Small intestine (tissue), 7 donors: ENCODE data around the gene THUMPD1. TPM values are rescaled to one million over a fixed set of nuclear protein-coding genes. Genes with fewer than 3 reads are reported as not detected.
"Not testable (repeated sequence)": the region's sequence is repeated elsewhere in the genome, so short reads cannot be mapped to it uniquely, and the experiment has no call there.

Experiments
- DNase-seq, 2 donors: peaks; one replicate each; pipeline versions ENCODE4 v3.0.0 to v3.0.0-alpha.2; 2013
- FAIRE-seq: peaks from 2 replicates; lab custom pipeline; 2012; peaks lifted over from hg19 to GRCh38; lab: Jason Lieb, UNC
- H3K27ac ChIP-seq, 3 donors: one replicate each; pipeline ENCODE4 v1.5.1; 2013; ENCODE audit warnings: low read length in 2 of 3, mild to moderate bottlenecking in 2 of 3, control low read depth in 1 of 3, inconsistent platforms in 1 of 3, low read depth in 1 of 3, moderate library complexity in 1 of 3
- H3K27me3 ChIP-seq, 3 donors: one replicate each; pipeline ENCODE4 v1.6.1; 2013; ENCODE audit warnings: low read length in 3 of 3, inconsistent platforms in 1 of 3; ENCODE audit not compliant: control insufficient read depth in 3 of 3, insufficient read depth in 3 of 3
- H3K36me3 ChIP-seq, 3 donors: one replicate each; pipeline ENCODE4 v1.6.1; 2013; ENCODE audit warnings: low read length in 3 of 3, inconsistent platforms in 1 of 3, low read depth in 1 of 3, mild to moderate bottlenecking in 1 of 3, moderate library complexity in 1 of 3; ENCODE audit not compliant: control insufficient read depth in 3 of 3, insufficient read depth in 2 of 3
- H3K4me1 ChIP-seq, 3 donors: one replicate each; pipeline ENCODE4 v1.6.1; 2013; ENCODE audit warnings: low read length in 2 of 3, inconsistent platforms in 1 of 3, low read depth in 1 of 3, mild to moderate bottlenecking in 1 of 3, moderate library complexity in 1 of 3; ENCODE audit not compliant: control insufficient read depth in 3 of 3, insufficient read depth in 2 of 3
- H3K4me3 ChIP-seq, 3 donors: one replicate each; pipeline ENCODE4 v1.5.1; 2013; ENCODE audit warnings: low read length in 3 of 3, control low read depth in 1 of 3, inconsistent platforms in 1 of 3, low read depth in 1 of 3, mild to moderate bottlenecking in 1 of 3, moderate library complexity in 1 of 3
- H3K9me3 ChIP-seq, 2 donors: one replicate each; pipeline ENCODE4 v1.6.1; 2013; ENCODE audit warnings: low read depth in 1 of 2, low read length in 1 of 2; ENCODE audit not compliant: control insufficient read depth in 2 of 2, insufficient read depth in 1 of 2
- WGBS, 3 donors: extraction: QIAGEN DNeasy Blood & Tissue Kit; methylation state at CpG; one replicate each; pipeline ENCODE4 v1.1.7; 2013; 5-methylcytosine and 5-hydroxymethylcytosine counted together
- polyA plus RNA-seq, 4 donors: library from polyadenylated mRNA; stranded (reverse) in 3 of 4; unstranded in 1 of 4; fragments of 200-250 nt in 3 of 4; fragments of 120-200 nt in 1 of 4; gene quantifications; one replicate each; pipeline versions ENCODE4 v1.2.1 to v1.2.3, GENCODE V29; 2013
- donor health status: healthy with polysubstance abuse.
- donor health status: control.
- donor health status: control.
- donor health status: Bipolar disorder and iron deficiency.
- donor health status: healthy.

The THUMPD1 gene
- polyA plus RNA-seq, 4 donors, result 7.6 to 43.2 (median 14.9) TPM

DNA sequence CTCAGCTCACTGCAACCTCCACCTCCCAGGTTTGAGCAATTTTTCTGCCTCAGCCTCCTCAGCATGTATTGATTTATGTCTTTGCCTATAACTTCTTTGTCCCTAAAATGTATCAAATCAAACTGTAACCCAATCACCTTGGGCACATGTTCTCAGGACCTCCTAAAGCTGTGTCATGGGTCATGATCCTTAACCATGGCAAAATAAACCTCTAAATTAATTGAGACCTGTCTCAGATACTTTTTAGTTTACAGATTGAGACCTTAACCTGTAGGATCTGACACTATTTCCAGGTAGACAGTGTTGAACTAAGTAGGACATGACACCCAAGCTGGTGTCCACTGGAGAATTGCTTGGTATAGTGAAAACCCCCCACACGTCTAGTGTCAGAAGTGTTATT, 19.6 kb upstream of the THUMPD1 start:
- peaks cover 0 to 3% of the 10 kb centered on the region in 2 donors for H3K9me3 ChIP-seq
- peaks cover 0 to 9% (median 0%) of the 10 kb centered on the region in 3 donors for H3K4me1 ChIP-seq
- FAIRE-seq (no peak), DNase-seq (no peak)
- 90 to 97% (median 95%) methylated on average over 1 of the region's 1 CpG for WGBS, 3 donors
- no peaks in the 10 kb centered on the region for H3K36me3 ChIP-seq
- no peak overlapping the region for H3K27ac ChIP-seq
- no peaks in the 10 kb centered on the region for H3K27me3 ChIP-seq
- H3K4me3 ChIP-seq, result no peak overlapping the region

GRCh38 chr16:20760346-20760745, 18.7 kb upstream of the THUMPD1 start:
- H3K4me1 ChIP-seq, result peaks cover 0 to 9% (median 0%) of the 10 kb centered on the region in 3 donors
- no peaks in the 10 kb centered on the region for H3K27me3 ChIP-seq
- DNase-seq (no peak), FAIRE-seq (no peak)
- H3K9me3 ChIP-seq, result peaks cover 0 to 3% of the 10 kb centered on the region in 2 donors
- no peak overlapping the region for H3K27ac ChIP-seq
- 69 to 89% (median 85%) methylated on average over 2 of the region's 2 CpGs for WGBS, 3 donors
- H3K4me3 ChIP-seq, result no peak overlapping the region
- H3K36me3 ChIP-seq, result no peaks in the 10 kb centered on the region

- 94 to 96% (median 95%) methylated on average over 3 of the region's 5 CpGs for WGBS, 3 donors
Observed at GRCh38 chr16:20755799-20756198, 14.2 kb upstream of the THUMPD1 start.

GRCh38 chr16:20755238-20755637, 13.6 kb upstream of the THUMPD1 start:
- FAIRE-seq, result no peak
- Histone ChIP-seq H3K4me1 (no peaks in the 10 kb centered on the region), H3K9me3 (no peaks in the 10 kb centered on the region), H3K27me3 (no peaks in the 10 kb centered on the region), H3K36me3 (no peaks in the 10 kb centered on the region), H3K4me3 (no peak overlapping the region), H3K27ac (no peak overlapping the region)
- no peak for DNase-seq
- 85 to 94% (median 88%) methylated on average over 1 of the region's 1 CpG for WGBS, 3 donors

More at GRCh38 chr16:20755799-20756198, 14.2 kb upstream of the THUMPD1 start:
- not testable (repeated sequence) for H3K9me3 ChIP-seq, FAIRE-seq, DNase-seq, H3K4me1 ChIP-seq, H3K27me3 ChIP-seq, H3K27ac ChIP-seq, H3K4me3 ChIP-seq, H3K36me3 ChIP-seq

GRCh38 chr16:20753727-20754126, 12.1 kb upstream of the THUMPD1 start:
- no peak overlapping the region for H3K4me3 ChIP-seq
- H3K27ac ChIP-seq, result no peak overlapping the region
- H3K4me1 ChIP-seq, result no peaks in the 10 kb centered on the region
- DNase-seq, result no peak
- no peak for FAIRE-seq
- peaks cover 0 to 2% of the 10 kb centered on the region in 2 donors for H3K9me3 ChIP-seq
- 68 to 89% (median 81%) methylated on average over 1 of the region's 1 CpG for WGBS, 3 donors
- H3K36me3 ChIP-seq, result no peaks in the 10 kb centered on the region
- H3K27me3 ChIP-seq, result no peaks in the 10 kb centered on the region

- WGBS, 3 donors, result 80 to 88% (median 84%) methylated on average over 1 of the region's 1 CpG
- Histone ChIP-seq H3K9me3 (peaks cover 0 to 18% of the 10 kb centered on the region in 2 donors), H3K27me3 (no peaks in the 10 kb centered on the region), H3K36me3 (no peaks in the 10 kb centered on the region), H3K4me3 (no peak overlapping the region), H3K27ac (no peak overlapping the region), H3K4me1 (no peaks in the 10 kb centered on the region)
- DNase-seq (no peak), FAIRE-seq (no peak)
Observed at GRCh38 chr16:20750558-20750957, 8.9 kb upstream of the THUMPD1 start.

DNA sequence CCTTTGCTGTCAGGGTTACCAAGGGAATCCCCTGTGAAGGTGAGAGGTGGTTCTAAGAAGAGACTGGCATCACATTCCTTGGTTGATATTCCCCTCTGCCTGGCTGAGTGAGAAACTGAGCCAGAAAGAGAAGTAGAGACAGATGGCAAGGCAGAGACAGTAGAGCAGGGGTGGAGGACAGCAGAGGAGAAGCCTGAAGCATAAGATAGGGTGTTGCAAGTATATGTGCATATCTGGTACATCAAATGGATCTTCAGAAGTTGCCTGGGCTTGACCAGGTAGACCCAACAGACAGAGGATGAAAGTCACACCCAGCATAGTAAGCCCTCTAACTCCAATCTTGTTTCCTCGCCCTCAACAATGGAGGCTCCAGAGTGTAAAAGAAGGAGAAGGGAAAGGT, 7.9 kb upstream of the THUMPD1 start:
- no peak for FAIRE-seq
- Histone ChIP-seq H3K4me1 (no peaks in the 10 kb centered on the region), H3K36me3 (no peaks in the 10 kb centered on the region), H3K27me3 (no peaks in the 10 kb centered on the region), H3K4me3 (no peak overlapping the region), H3K27ac (no peak overlapping the region), H3K9me3 (peaks cover 0 to 18% of the 10 kb centered on the region in 2 donors)
- no peak for DNase-seq
- WGBS, 3 donors, result 88 to 100% (median 97%) methylated on average over 1 of the region's 1 CpG

DNA sequence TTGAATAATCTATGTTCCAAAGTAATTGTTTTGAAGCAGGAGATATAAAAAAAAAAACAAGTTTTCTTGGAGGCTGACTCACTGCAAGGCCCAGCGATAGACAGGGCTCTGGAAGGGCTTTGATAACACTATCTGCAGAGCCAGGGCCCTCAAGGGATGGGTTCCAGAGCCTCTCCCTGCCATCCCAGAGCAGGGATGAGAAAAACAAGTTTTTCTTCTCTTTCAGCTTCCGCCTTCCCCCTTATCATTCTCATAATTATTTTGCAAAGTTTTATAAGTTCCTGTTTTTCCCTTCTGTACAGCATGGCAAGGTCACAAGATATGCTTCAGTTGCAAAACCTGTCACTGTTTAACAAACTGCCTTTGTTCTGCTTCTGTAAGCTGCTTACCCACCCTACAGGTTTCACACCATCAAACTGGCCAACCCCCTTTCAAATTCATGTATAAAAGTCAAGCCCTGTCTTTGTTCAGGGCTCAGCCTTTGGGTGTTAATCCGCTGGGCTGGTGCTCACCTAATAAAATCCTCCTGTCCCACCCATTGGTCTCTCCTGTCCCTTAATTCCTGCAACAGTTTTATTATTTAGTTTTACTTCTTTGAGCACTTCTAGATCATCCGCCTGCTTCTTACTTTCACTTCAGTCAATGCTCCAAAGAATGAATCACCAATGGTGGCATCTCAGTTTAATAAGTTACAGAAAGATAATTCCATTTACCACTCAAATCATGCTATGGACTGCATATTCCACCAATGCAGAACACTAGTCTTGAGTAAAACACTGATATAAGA, 5.6 kb upstream of the THUMPD1 start:
- H3K4me3 ChIP-seq, result no peak overlapping the region
- H3K9me3 ChIP-seq, result peaks cover 0 to 18% of the 10 kb centered on the region in 2 donors
- H3K27me3 ChIP-seq, result no peaks in the 10 kb centered on the region
- H3K4me1 ChIP-seq, result no peaks in the 10 kb centered on the region
- H3K27ac ChIP-seq, result no peak overlapping the region
- WGBS, 3 donors, result 65 to 68% (median 66%) methylated on average over 4 of the region's 4 CpGs
- DNase-seq (peak in 1 of 2 donors; percentile 20), FAIRE-seq (no peak)
- no peaks in the 10 kb centered on the region for H3K36me3 ChIP-seq
